PC-3 (cell line): ENCODE results near the gene GRM1.

Experiments
- EZH2 ChIP-seq: fragments of 300-600 bp; sonication (generic); IDR thresholded peaks from one replicate; pipeline ENCODE4 v1.6.1; 2017; ENCODE audit warnings: antibody characterized with exemption, mild to moderate bottlenecking, low read length; ENCODE audit not compliant: unreplicated experiment
- EZH2phosphoT487 ChIP-seq: fragments of 300-600 bp; sonication (generic); IDR thresholded peaks from 2 replicates; pipeline ENCODE4 v1.6.1; 2018; ENCODE audit warnings: mild to moderate bottlenecking, antibody characterized with exemption, low read length, borderline replicate concordance
- TF ChIP-seq, protein P1 (sequence below): fragments of 300-600 bp; sonication (generic); conservative IDR thresholded peaks from 2 replicates; pipeline ENCODE4 v1.5.1; 2017; ENCODE audit warnings: antibody characterized with exemption, low read depth, mild to moderate bottlenecking, low read length

DNA sequence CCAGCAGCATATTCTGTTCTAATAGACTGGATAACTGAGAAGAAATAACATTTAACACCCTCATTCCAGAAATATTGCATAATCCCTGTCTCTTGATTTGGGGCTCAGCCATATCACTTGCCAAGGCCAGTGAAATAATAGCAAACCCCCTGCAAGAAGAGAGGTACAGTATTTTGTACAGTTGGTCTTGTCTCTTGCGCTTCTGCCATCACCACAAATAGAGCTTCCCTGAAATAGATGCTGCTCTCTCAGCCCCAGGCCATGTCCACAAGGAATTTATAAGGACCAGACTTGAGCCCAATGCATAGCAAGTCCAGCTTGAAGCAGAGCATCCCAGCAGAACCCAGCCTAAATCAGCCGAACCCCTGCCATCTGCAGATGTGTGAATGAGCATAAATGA, 254.0 kb downstream of the GRM1 start:
- TF ChIP-seq, protein P1, sequence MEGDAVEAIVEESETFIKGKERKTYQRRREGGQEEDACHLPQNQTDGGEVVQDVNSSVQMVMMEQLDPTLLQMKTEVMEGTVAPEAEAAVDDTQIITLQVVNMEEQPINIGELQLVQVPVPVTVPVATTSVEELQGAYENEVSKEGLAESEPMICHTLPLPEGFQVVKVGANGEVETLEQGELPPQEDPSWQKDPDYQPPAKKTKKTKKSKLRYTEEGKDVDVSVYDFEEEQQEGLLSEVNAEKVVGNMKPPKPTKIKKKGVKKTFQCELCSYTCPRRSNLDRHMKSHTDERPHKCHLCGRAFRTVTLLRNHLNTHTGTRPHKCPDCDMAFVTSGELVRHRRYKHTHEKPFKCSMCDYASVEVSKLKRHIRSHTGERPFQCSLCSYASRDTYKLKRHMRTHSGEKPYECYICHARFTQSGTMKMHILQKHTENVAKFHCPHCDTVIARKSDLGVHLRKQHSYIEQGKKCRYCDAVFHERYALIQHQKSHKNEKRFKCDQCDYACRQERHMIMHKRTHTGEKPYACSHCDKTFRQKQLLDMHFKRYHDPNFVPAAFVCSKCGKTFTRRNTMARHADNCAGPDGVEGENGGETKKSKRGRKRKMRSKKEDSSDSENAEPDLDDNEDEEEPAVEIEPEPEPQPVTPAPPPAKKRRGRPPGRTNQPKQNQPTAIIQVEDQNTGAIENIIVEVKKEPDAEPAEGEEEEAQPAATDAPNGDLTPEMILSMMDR: no peak
- TF ChIP-seq EZH2: no peak
- no peak for TF ChIP-seq EZH2phosphoT487
